ENCODE data around the gene FRAT1. TPM values are rescaled to one million over a fixed set of nuclear protein-coding genes. Genes with fewer than 3 reads are reported as not detected.
A peak's percentile ranks its signal among the peaks of the same experiment; 100 is the strongest.

FRAT1 gene
- total RNA-seq, 1 donor from 2014 or later, result 1.4 TPM

GRCh38 chr10:97333601-97334369, 14.7 kb downstream of the FRAT1 start:
- TF ChIP-seq EZH2 (IDR thresholded peaks at IDR 0.05; ENCODE audit: insufficient read depth, low read length) (no peak), CTCF (IDR thresholded peaks at IDR 0.05; ENCODE audit: insufficient read depth, low read depth, low read length) (no peak)
- Mint-ChIP-seq H3K9me3 (ENCODE audit: unreplicated experiment) (peaks cover 2% of the 10 kb centered on the region), H3K27me3 (ENCODE audit: low read depth, unreplicated experiment) (peaks cover 15% of the 10 kb centered on the region), H3K36me3 (ENCODE audit: low read depth, unreplicated experiment) (peaks cover 7% of the 10 kb centered on the region), H3K4me3 (ENCODE audit: unreplicated experiment) (peak overlapping the region; percentile 92), H3K4me1 (ENCODE audit: low read depth, unreplicated experiment) (peaks cover 27% of the 10 kb centered on the region), H3K27ac (ENCODE audit: unreplicated experiment) (peak overlapping the region; percentile 91)
- Histone ChIP-seq H2AFZ (ENCODE audit: low read depth, low read length) (peak overlapping the region; percentile 96), H4K20me1 (ENCODE audit: insufficient read depth, low read length) (peaks cover 7% of the 10 kb centered on the region), H3K4me2 (ENCODE audit: low read length) (peak overlapping the region; percentile 84), H3K4me3 (ENCODE audit: insufficient read depth, low read depth, low read length) (peak overlapping the region; percentile 72), H3K36me3 (ENCODE audit: insufficient read depth, low read length) (no peaks in the 10 kb centered on the region), H3K27ac (ENCODE audit: low read depth, low read length) (peak overlapping the region; percentile 98), H3K9me3 (ENCODE audit: insufficient read depth, low read depth, low read length) (no peaks in the 10 kb centered on the region), H3K4me1 (ENCODE audit: insufficient read depth, low read length) (peaks cover 11% of the 10 kb centered on the region), H3K9ac (ENCODE audit: low read length) (peak overlapping the region; percentile 98), H3K27me3 (ENCODE audit: insufficient read depth, low read length) (peaks cover 29% of the 10 kb centered on the region), H3K79me2 (ENCODE audit: insufficient read depth, low read length) (peaks cover 7% of the 10 kb centered on the region)
- DNase-seq (ENCODE audit: low read depth), result peak; percentile 35
- FAIRE-seq, result no peak

DNA sequence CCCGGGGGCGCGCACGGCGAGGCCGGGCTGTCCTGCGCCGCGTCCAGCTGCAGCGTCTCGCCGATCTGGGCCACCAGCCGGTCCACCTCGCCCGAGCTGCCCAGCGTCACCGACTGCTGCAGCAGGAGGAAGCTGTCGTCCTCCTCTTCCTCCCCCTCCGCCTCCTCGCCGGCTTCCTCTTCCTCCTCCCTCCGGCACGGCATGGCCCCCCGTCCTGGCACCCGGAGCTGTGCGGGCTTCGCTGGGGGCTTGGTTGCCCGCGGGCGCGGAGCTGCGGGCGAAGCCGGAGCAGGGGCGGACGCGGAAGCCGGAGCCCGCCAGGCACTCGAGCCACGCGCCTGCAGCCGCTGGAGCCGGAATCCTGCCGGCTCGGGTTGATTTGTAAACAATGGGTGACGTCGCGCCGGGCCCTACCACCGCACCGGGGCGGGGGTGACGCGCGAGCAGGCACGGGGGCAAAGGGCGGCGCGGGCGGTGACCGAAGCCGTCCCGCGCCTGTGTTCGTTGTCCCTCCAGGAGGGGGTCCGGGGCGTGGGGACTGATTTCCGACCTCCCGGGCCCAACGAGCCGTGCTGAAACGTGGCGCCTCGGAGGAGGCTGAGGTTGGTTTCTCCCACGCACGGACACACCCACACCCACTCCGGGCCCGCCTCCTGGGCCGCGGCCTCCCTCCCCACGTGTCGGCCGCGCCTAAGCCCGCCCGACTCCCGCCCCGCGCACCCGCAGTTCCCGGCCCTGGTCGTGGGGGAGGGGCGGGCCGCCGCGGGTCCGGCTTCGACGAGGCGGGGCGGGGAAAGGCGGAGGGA, 15.5 kb downstream of the FRAT1 start, which contains the start of gene FRAT2:
TSS of gene FRAT2 (minus strand) at position 360 of the 806 bp plus-strand sequence. CDS start at position 203, 157 bp downstream.
- TF ChIP-seq EZH2 (IDR thresholded peaks at IDR 0.05; ENCODE audit: insufficient read depth, low read length) (no peak), CTCF (IDR thresholded peaks at IDR 0.05; ENCODE audit: insufficient read depth, low read depth, low read length) (no peak)
- peak within 1 kb of the TSS; percentile 98 for H3K27ac ChIP-seq (ENCODE audit: low read depth, low read length)
- peaks cover 25% of the 10 kb centered on the region for H3K4me1 Mint-ChIP-seq (ENCODE audit: low read depth, unreplicated experiment)
- peak within 1 kb of the TSS; percentile 96 for H2AFZ ChIP-seq (ENCODE audit: low read depth, low read length)
- H3K27me3 ChIP-seq (ENCODE audit: insufficient read depth, low read length), result peaks cover 29% of the 10 kb centered on the region
- H3K36me3 ChIP-seq (ENCODE audit: insufficient read depth, low read length), result no peaks in the 10 kb centered on the region
- H3K27ac Mint-ChIP-seq (ENCODE audit: unreplicated experiment), result peak within 1 kb of the TSS; percentile 91
- peaks cover 2% of the 10 kb centered on the region for H3K9me3 Mint-ChIP-seq (ENCODE audit: unreplicated experiment)
- peak within 1 kb of the TSS; percentile 84 for H3K4me2 ChIP-seq (ENCODE audit: low read length)
- H4K20me1 ChIP-seq (ENCODE audit: insufficient read depth, low read length), result peaks cover 7% of the 10 kb centered on the region
- peak within 1 kb of the TSS; percentile 72 for H3K4me3 ChIP-seq (ENCODE audit: insufficient read depth, low read depth, low read length)
- H3K9ac ChIP-seq (ENCODE audit: low read length), result peak within 1 kb of the TSS; percentile 98
- no peaks in the 10 kb centered on the region for H3K9me3 ChIP-seq (ENCODE audit: insufficient read depth, low read depth, low read length)
- H3K27me3 Mint-ChIP-seq (ENCODE audit: low read depth, unreplicated experiment), result peaks cover 15% of the 10 kb centered on the region
- peaks cover 4% of the 10 kb centered on the region for H3K36me3 Mint-ChIP-seq (ENCODE audit: low read depth, unreplicated experiment)
- peaks cover 7% of the 10 kb centered on the region for H3K79me2 ChIP-seq (ENCODE audit: insufficient read depth, low read length)
- DNase-seq (ENCODE audit: low read depth) (peak; percentile 83), FAIRE-seq (no peak)
- H3K4me1 ChIP-seq (ENCODE audit: insufficient read depth, low read length), result peaks cover 11% of the 10 kb centered on the region
- H3K4me3 Mint-ChIP-seq (ENCODE audit: unreplicated experiment), result peak within 1 kb of the TSS; percentile 92
